Occipital lobe (tissue), 2 donors: ENCODE measurements around the gene ARHGEF25. TPM values are rescaled to one million over a fixed set of nuclear protein-coding genes. Genes with fewer than 3 reads are reported as not detected.
"Not testable (repeated sequence)": the region's sequence is repeated elsewhere in the genome, so short reads cannot be mapped to it uniquely, and the experiment has no call there.

Source experiments
- DNase-seq: peaks from one replicate; lab custom pipeline; 2025; lab: John Stamatoyannopoulos, UW
- total RNA-seq: library from RNA; depleted of rRNA; stranded (reverse); fragments of >200 nt; gene quantifications from one replicate; pipeline ENCODE4 v1.2.3, GENCODE V29; 2014

ARHGEF25 gene
- total RNA-seq, result 49.4 TPM

- peak; percentile 54 for DNase-seq
These were observed at the start of gene ARHGEF25 for GRCh38 chr12:57611108-57611826. TSS of gene ARHGEF25 (plus strand) at chr12:57611435. CDS start at chr12:57611895, 460 bp downstream.

- no peak for DNase-seq
These were observed 47.9 kb upstream of the ARHGEF25 start for GRCh38 chr12:57563358-57563757.

- DNase-seq, result no peak
These were observed 47.0 kb upstream of the ARHGEF25 start for GRCh38 chr12:57564178-57564740.

GRCh38 chr12:57568838-57569237 lies 42.4 kb upstream of the ARHGEF25 start:
- DNase-seq, result no peak

GRCh38 chr12:57569858-57570257 lies 41.4 kb upstream of the ARHGEF25 start:
- no peak for DNase-seq

- DNase-seq, result not testable (repeated sequence)
These were observed 40.8 kb upstream of the ARHGEF25 start for GRCh38 chr12:57570438-57570837.

GRCh38 chr12:57571926-57572762 lies 39.1 kb upstream of the ARHGEF25 start:
- no peak for DNase-seq

- no peak for DNase-seq
These were observed 36.4 kb upstream of the ARHGEF25 start for GRCh38 chr12:57574795-57575194.

- DNase-seq, result no peak
These were observed 35.2 kb upstream of the ARHGEF25 start for GRCh38 chr12:57575771-57576612.

- no peak for DNase-seq
These were observed 34.5 kb upstream of the ARHGEF25 start for GRCh38 chr12:57576613-57577160.

- DNase-seq, result no peak
These were observed 33.1 kb upstream of the ARHGEF25 start for GRCh38 chr12:57577981-57578758.

- no peak for DNase-seq
These were observed 32.2 kb upstream of the ARHGEF25 start for GRCh38 chr12:57579011-57579410.

- no peak for DNase-seq
These were observed 31.4 kb upstream of the ARHGEF25 start for GRCh38 chr12:57579677-57580465.

GRCh38 chr12:57580466-57580795 lies 30.8 kb upstream of the ARHGEF25 start:
- peak; percentile 21 for DNase-seq

GRCh38 chr12:57581802-57582201 lies 29.4 kb upstream of the ARHGEF25 start:
- no peak for DNase-seq

- DNase-seq, result no peak
These were observed 28.8 kb upstream of the ARHGEF25 start for GRCh38 chr12:57582440-57582839.

GRCh38 chr12:57583008-57583831 lies 28.0 kb upstream of the ARHGEF25 start:
- peak; percentile 37 for DNase-seq

GRCh38 chr12:57584050-57584449 lies 27.2 kb upstream of the ARHGEF25 start:
- no peak for DNase-seq

- DNase-seq, result no peak
These were observed 26.5 kb upstream of the ARHGEF25 start for GRCh38 chr12:57584690-57585089.
